ENCODE measurements around the gene HEATR5B. TPM values are rescaled to one million over a fixed set of nuclear protein-coding genes. Genes with fewer than 3 reads are reported as not detected.

HEATR5B gene
- total RNA-seq, 1 donor from 2014 or later: 15.7 TPM

DNA sequence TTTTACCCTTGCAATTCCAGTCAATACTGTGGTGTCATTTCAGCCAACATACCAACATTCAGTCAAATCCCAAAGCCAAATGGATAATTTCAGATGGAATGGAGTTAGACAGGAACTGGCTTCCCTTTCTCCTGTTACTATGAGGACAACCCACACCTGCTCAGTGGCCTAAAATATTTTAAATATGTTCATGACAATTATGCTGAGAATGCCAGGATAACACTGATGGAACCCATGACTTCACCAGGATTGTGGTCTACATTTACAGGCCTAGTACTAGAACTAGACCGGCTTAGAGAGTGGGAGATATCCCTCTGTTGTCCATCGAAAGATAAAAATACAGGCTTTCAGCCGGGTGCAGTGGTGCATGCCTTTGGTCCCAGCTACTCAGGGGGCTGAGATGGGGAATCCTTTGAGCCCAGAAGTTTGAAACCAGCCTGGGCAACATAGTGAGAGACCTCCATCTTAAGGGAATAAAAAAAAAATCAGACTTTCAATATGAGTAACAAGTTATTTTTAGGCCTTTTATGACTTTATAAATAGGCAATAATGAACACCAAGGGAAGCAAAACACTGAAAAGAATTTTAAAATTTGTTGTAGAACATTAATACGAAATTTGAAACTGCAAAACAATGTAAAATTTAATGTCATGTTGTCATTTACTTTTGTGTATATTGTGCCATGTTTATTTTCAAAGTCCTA, 14.4 kb upstream of the HEATR5B start:
- H3K4me3 Mint-ChIP-seq: no peak overlapping the region
- no peak for DNase-seq (ENCODE audit: low spot score)
- H3K4me1 Mint-ChIP-seq (ENCODE audit: low read depth): no peaks in the 10 kb centered on the region
- H3K27ac Mint-ChIP-seq: no peak overlapping the region
- intact Hi-C loops (cut with micrococcal nuclease): no loop called here
- H3K27me3 Mint-ChIP-seq (ENCODE audit: insufficient read depth): no peaks in the 10 kb centered on the region
- H3K9me3 Mint-ChIP-seq: no peaks in the 10 kb centered on the region
- peaks cover 45% of the 10 kb centered on the region for H3K36me3 Mint-ChIP-seq (ENCODE audit: low read depth)

DNA sequence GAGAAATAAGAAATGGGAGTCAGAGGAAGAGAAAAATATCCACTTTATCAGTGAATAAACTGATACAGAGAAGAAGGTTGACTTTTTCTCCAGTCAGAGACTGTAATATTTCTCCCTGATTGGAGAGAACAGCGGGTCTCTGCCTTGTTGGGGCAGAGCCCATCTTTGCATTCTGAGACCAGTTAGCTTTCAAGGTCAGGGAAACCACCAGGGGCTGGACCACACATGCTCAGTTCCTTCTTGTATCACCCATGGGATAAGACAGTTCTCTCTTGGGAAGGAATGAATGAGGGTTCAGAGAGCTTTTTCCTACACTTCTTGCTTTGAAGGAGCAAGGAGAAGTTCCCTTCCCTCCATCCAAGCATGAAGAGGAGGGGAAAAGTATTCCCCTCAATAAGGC, 12.4 kb upstream of the HEATR5B start:
- H3K4me1 Mint-ChIP-seq (ENCODE audit: low read depth): no peaks in the 10 kb centered on the region

DNA sequence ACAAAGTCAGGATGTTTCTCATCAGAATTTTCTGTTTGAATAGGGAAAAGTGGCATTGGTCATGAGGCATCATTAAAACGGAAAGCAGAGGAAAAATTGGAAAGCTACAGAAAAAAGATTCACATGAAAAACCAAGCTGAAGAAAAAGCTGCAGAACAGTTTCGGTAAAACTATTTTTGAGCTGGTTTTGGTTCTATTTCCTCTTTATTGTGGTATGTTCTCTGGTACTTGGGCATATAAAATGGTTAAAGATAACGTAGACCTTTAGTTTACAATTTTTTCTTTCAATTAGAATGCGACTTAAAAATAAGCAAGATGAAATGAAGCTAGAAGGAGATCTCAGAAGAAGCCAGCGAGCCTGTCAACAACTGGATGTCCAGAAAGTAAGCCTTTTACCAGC, 7.7 kb upstream of the HEATR5B start:
- Mint-ChIP-seq H3K36me3 (ENCODE audit: low read depth) (peaks cover 18% of the 10 kb centered on the region), H3K9me3 (no peaks in the 10 kb centered on the region), H3K4me3 (no peak overlapping the region), H3K27me3 (ENCODE audit: insufficient read depth) (no peaks in the 10 kb centered on the region), H3K4me1 (ENCODE audit: low read depth) (no peaks in the 10 kb centered on the region), H3K27ac (no peak overlapping the region)
- intact Hi-C loops (cut with micrococcal nuclease): no loop called here
- DNase-seq (ENCODE audit: low spot score): no peak

More for the DNA sequence above, 12.4 kb upstream of the HEATR5B start:
- H3K27me3 Mint-ChIP-seq (ENCODE audit: insufficient read depth): no peaks in the 10 kb centered on the region
- H3K9me3 Mint-ChIP-seq: no peaks in the 10 kb centered on the region
- peaks cover 39% of the 10 kb centered on the region for H3K36me3 Mint-ChIP-seq (ENCODE audit: low read depth)
- H3K27ac Mint-ChIP-seq: no peak overlapping the region
- no peak for DNase-seq (ENCODE audit: low spot score)
- no peak overlapping the region for H3K4me3 Mint-ChIP-seq
- intact Hi-C loops (cut with micrococcal nuclease): no loop called here

DNA sequence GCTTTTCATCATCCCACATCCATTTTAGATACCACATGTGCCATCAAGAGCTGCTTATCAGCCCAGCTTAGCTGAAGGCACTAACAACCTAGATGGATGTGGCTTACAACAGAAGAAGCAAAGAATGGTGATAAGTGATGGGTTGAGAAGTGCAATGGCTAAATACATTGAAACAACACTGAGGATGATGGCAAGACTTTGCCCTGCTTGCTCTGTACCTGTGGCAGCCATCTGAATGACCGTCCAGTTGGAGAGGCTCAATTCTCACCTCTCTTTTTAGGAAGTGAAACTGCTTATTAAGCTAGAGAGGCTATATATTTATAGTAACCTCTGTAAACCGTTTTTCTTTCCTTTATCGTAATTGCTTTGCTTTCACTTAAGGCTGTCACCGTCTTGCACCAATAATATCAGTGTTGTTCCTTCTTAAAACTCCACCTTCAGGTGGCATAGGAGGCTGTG, 5.9 kb upstream of the HEATR5B start:
- Mint-ChIP-seq H3K9me3 (no peaks in the 10 kb centered on the region), H3K4me3 (no peak overlapping the region), H3K27ac (no peak overlapping the region), H3K4me1 (ENCODE audit: low read depth) (no peaks in the 10 kb centered on the region), H3K27me3 (ENCODE audit: insufficient read depth) (no peaks in the 10 kb centered on the region), H3K36me3 (ENCODE audit: low read depth) (peaks cover 12% of the 10 kb centered on the region)
- no peak for DNase-seq (ENCODE audit: low spot score)
- intact Hi-C loops (cut with micrococcal nuclease): no loop called here

DNA sequence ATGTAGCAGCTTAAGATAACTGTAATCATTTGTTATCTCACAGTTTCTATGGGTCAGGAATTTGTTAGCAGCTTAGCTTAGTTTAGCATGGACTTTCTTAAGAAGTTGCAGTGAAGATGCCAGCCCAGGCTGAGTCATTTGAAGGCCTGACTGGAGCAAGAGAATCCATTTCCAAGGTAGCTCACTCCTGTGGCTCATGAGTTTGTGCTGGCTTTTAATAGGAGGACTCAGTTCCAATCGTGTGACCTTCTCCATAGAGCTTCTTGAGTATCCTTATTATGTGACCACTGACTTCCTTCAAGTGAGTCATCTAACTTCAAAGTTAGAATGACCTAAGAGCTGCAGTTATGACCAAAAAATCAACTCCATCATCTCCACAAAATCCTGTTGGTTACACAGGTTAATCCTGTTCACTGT, 1.6 kb upstream of the HEATR5B start:
- no peak for DNase-seq (ENCODE audit: low spot score)
- H3K4me1 Mint-ChIP-seq (ENCODE audit: low read depth): peaks cover 11% of the 10 kb centered on the region
- no peak overlapping the region for H3K4me3 Mint-ChIP-seq
- H3K9me3 Mint-ChIP-seq: no peaks in the 10 kb centered on the region
- H3K27me3 Mint-ChIP-seq (ENCODE audit: insufficient read depth): no peaks in the 10 kb centered on the region
- intact Hi-C loops (cut with micrococcal nuclease): loop anchor here (2.0 to 10.0 kb wide), 4 partner anchors 71 to 729 kb away; partner anchors contain the start of genes CEBPZOS and EIF2AK2
- no peak overlapping the region for H3K27ac Mint-ChIP-seq
- H3K36me3 Mint-ChIP-seq (ENCODE audit: low read depth): peaks cover 10% of the 10 kb centered on the region

DNA sequence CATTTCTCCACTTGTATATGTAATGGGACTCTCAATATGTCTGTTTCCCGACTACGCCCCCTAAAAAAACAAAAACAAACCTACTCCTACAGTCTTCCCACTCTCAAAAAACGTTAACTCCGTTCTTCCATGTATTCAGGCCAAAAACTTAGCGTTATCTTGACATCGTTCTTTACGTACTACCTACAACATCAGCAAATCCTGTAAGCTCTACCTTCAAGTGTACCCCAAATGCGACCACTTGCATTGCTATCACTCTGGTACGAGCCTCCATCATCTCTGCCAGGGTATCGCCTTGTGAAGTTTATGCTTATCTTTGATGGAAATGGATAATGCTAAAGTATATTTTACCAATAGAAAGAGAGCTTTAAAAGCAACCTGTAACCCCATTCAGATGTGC, 625 bp upstream of the HEATR5B start:
- Mint-ChIP-seq H3K36me3 (ENCODE audit: low read depth) (peaks cover 20% of the 10 kb centered on the region), H3K4me1 (ENCODE audit: low read depth) (peaks cover 20% of the 10 kb centered on the region), H3K27me3 (ENCODE audit: insufficient read depth) (no peaks in the 10 kb centered on the region), H3K4me3 (no peak overlapping the region), H3K27ac (no peak overlapping the region), H3K9me3 (no peaks in the 10 kb centered on the region)
- intact Hi-C loops (cut with micrococcal nuclease): loop anchor here (1.0 to 10.0 kb wide), 8 partner anchors 72 to 728 kb away; partner anchors contain the start of genes CEBPZ, CEBPZOS, EIF2AK2 and NDUFAF7
- DNase-seq (ENCODE audit: low spot score): no peak

DNA sequence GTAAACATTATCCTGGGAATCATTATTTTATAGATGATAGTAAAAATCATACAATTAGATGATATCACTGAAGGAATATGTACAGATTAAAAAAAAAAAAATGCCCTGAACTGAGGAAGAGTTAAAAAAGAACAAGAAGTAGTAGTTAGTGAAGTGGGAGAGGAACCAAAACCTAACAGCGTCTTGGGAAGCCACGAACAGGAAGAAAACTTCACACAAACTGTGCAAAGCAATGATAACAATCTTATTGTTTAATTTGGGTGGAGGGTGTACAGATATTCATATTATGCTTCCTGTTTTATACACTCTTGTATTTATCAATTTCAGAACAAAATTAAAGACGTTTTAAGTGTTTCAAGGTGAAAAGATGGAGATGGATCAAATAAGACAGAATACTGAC, 3.5 kb downstream of the HEATR5B start:
- peak overlapping the region; percentile 50 for H3K4me3 Mint-ChIP-seq
- intact Hi-C loops (cut with micrococcal nuclease): loop anchor here (5.0 to 10.0 kb wide), 2 partner anchors 296 to 297 kb away; no protein-coding TSS in a partner anchor
- no peak for DNase-seq (ENCODE audit: low spot score)
- H3K27ac Mint-ChIP-seq: peak overlapping the region; percentile 15
- H3K36me3 Mint-ChIP-seq (ENCODE audit: low read depth): peaks cover 30% of the 10 kb centered on the region
- H3K27me3 Mint-ChIP-seq (ENCODE audit: insufficient read depth): no peaks in the 10 kb centered on the region
- no peaks in the 10 kb centered on the region for H3K9me3 Mint-ChIP-seq
- H3K4me1 Mint-ChIP-seq (ENCODE audit: low read depth): peaks cover 30% of the 10 kb centered on the region

DNA sequence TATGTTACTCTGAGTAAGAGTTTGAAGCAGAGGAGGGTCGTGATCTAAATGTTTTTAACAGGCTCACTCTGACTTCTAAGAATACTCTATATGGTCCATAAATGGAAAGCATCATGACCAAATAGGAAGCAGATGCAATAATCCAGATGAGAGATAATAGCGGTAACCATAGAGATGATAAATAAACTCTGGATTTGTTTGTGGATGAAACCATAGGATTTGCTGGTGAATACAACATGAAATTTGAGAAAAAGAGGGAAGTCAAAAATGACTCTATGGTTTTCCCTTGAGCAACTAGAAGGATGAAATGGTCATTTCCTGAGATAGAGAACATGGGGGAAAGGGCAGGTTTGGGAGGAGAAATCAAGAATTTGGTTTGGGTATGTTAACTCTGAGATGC, 3.9 kb downstream of the HEATR5B start:
- H3K27me3 Mint-ChIP-seq (ENCODE audit: insufficient read depth): no peaks in the 10 kb centered on the region
- no peak for DNase-seq (ENCODE audit: low spot score)
- no peaks in the 10 kb centered on the region for H3K9me3 Mint-ChIP-seq
- H3K36me3 Mint-ChIP-seq (ENCODE audit: low read depth): peaks cover 30% of the 10 kb centered on the region
- H3K27ac Mint-ChIP-seq: no peak overlapping the region
- H3K4me3 Mint-ChIP-seq: peak overlapping the region; percentile 24
- H3K4me1 Mint-ChIP-seq (ENCODE audit: low read depth): peaks cover 30% of the 10 kb centered on the region
- intact Hi-C loops (cut with micrococcal nuclease): loop anchor here (5.0 to 10.0 kb wide), 2 partner anchors 295 to 297 kb away; no protein-coding TSS in a partner anchor

DNA sequence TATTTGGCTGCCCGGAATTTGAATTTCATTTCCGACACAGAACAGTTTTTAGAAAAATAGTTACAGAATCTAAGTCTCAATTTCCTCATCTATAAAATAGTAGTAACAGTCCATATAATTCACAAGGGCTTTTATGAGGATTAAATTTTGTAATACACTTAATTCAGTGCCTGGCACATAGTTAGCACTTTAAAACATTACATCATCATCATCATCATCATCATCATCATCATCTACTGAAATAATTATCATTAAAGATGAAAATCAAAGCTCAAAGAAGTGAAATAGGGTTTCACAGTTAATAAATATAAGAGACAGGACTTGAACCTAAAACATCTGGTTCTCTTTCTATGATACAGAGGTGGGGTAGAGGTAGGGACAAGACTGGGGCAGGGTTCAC, 13.2 kb downstream of the HEATR5B start:
- intact Hi-C loops (cut with micrococcal nuclease): no loop called here
- no peak overlapping the region for H3K4me3 Mint-ChIP-seq
- H3K4me1 Mint-ChIP-seq (ENCODE audit: low read depth): peaks cover 8% of the 10 kb centered on the region
- H3K27me3 Mint-ChIP-seq (ENCODE audit: insufficient read depth): no peaks in the 10 kb centered on the region
- no peak overlapping the region for H3K27ac Mint-ChIP-seq
- H3K36me3 Mint-ChIP-seq (ENCODE audit: low read depth): peaks cover 29% of the 10 kb centered on the region
- H3K9me3 Mint-ChIP-seq: no peaks in the 10 kb centered on the region
- DNase-seq (ENCODE audit: low spot score): no peak

DNA sequence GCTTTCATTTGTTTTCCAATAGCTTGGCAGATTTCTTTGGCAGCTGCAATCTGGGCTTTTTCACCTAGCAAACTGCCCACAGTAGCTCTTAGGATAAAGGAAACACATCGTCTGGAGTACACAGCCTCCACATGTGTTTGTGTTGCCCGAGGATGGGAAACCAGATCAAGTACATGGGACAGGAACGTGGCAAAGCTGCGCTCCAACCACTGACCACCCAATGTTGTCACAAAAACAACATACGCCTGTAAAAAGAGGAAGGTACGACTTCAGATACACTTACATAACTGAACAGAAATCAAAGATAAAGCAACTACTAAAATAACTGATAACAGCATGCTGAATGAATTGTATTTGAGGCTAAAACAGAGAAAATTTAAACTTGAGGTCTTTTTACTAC, 15.5 kb downstream of the HEATR5B start:
- Mint-ChIP-seq H3K27me3 (ENCODE audit: insufficient read depth) (no peaks in the 10 kb centered on the region), H3K27ac (no peak overlapping the region), H3K4me3 (no peak overlapping the region), H3K9me3 (no peaks in the 10 kb centered on the region), H3K36me3 (ENCODE audit: low read depth) (peaks cover 26% of the 10 kb centered on the region), H3K4me1 (ENCODE audit: low read depth) (no peaks in the 10 kb centered on the region)
- intact Hi-C loops (cut with micrococcal nuclease): no loop called here
- DNase-seq (ENCODE audit: low spot score): no peak

DNA sequence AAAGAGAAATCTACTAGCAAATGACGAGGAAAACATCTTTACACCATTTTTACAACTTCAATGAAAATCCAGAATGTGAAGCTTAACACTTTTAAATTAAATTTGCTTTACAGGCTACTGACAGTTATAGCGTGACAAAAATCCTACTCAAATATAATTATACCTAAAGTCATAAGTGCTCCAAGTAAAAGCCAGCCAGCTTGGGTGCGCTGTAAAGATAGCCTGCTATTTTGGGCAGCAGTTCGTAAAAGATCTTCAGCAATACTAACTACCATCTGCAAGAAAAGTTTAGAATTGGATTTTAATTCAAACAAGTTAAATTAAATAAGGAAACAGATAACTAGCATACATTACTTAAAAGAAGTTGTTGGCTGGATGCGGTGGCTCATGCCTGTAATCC, 22.4 kb downstream of the HEATR5B start:
- Mint-ChIP-seq H3K27me3 (ENCODE audit: insufficient read depth) (no peaks in the 10 kb centered on the region), H3K4me3 (no peak overlapping the region), H3K9me3 (no peaks in the 10 kb centered on the region), H3K27ac (no peak overlapping the region), H3K4me1 (ENCODE audit: low read depth) (no peaks in the 10 kb centered on the region), H3K36me3 (ENCODE audit: low read depth) (peaks cover 25% of the 10 kb centered on the region)
- intact Hi-C loops (cut with micrococcal nuclease): no loop called here
- DNase-seq (ENCODE audit: low spot score): no peak

DNA sequence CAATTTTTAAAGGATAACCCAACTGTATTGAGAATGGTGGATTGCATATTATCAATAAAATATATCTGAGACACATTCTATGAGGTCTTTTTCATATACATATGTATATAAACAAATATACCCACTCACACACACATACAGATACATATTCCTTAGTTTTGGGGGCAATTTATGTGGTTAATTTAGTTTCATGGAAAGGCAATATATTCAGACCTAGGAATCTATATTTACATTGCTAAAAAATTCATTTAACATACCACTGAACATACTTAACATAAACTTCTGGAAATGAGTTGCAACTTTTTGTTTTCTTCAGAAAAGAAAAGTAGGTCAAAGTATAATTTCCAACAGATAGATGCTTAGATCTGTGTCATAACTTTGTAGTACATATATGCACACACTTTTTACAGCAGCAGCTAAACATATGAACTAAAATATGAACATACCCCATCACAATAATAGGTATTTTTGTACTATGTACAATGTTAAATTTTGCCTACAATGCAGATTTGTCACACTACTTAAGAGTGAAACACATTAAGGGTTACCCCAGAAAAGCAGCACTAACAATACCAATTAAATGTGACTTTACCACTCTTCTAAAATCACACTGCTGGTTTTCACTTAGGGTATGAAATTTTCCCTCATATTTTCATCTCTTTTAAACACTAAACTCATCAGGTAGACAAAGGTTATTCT, 23.0 kb downstream of the HEATR5B start:
- Mint-ChIP-seq H3K4me3 (no peak overlapping the region), H3K36me3 (ENCODE audit: low read depth) (peaks cover 29% of the 10 kb centered on the region), H3K27ac (no peak overlapping the region), H3K27me3 (ENCODE audit: insufficient read depth) (no peaks in the 10 kb centered on the region), H3K4me1 (ENCODE audit: low read depth) (no peaks in the 10 kb centered on the region), H3K9me3 (no peaks in the 10 kb centered on the region)
- DNase-seq (ENCODE audit: low spot score): no peak
- intact Hi-C loops (cut with micrococcal nuclease): no loop called here

DNA sequence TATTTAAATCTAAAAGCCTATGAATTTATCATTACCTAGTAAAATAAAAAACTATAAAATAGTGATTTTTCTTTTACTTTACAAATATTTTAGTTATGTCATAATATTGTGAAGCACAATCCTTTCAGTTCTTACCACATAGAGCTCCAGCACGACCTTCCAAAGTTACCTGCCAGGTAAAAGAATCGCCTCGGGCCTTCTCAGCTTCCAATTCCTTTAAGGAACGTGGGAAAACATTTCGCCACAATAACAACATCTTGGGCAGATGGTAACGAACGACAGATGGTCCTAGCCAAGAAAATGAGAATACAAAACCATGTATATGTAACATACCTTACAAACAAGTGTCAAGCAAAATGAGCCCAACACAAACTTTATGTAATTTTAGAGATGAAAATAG, 23.7 kb downstream of the HEATR5B start:
- intact Hi-C loops (cut with micrococcal nuclease): no loop called here

More for the DNA sequence above, 23.7 kb downstream of the HEATR5B start:
- Mint-ChIP-seq H3K4me3 (no peak overlapping the region), H3K27ac (no peak overlapping the region), H3K36me3 (ENCODE audit: low read depth) (peaks cover 29% of the 10 kb centered on the region), H3K27me3 (ENCODE audit: insufficient read depth) (no peaks in the 10 kb centered on the region), H3K4me1 (ENCODE audit: low read depth) (no peaks in the 10 kb centered on the region), H3K9me3 (no peaks in the 10 kb centered on the region)
- DNase-seq (ENCODE audit: low spot score): no peak

All from activated T-helper 1 cell treated with anti-CD3 and anti-CD28 coated beads, Interleukin-12 subunit alpha, Interleukin-12 subunit beta, Interleukin-2, Interleukin-4 antibody, amounts not matched to agents 30 ng/mL and 10 ng/mL and 1 ng/mL, durations not matched to agents 14 hours and 24 hours and 36 hours (primary cell).